ENCODE results near the gene NDUFB8. TPM values are rescaled to one million over a fixed set of nuclear protein-coding genes. Genes with fewer than 3 reads are reported as not detected.

Gene NDUFB8
- total RNA-seq, 1 donor from 2014 or later = 279 TPM

DNA sequence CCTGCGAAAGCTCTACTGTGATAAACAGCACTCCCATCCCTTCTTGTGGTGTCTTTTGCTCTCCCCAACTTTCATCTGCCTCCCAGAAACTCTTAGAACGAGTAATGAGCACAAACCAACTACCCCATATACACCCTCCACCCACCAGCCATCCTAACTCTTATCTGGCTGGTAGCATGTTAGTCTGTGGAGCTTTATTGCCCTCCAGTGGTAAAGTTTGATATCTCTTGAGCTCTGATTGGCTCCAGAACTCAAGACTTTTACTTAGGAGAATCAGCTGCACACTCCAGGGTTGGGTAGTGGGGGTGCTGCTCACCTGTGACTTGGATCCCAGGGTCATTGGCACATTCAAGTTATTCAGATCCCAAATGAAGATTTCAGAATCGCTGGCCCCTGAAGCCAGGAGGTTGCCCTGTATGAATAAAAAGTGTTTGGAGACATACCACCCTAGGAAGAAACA lies 20.9 kb downstream of the NDUFB8 start:
- intact Hi-C loops (cut with micrococcal nuclease) = loop anchor here (1.0 to 5.0 kb wide), 8 partner anchors 10 to 221 kb away; partner anchors contain the start of genes BLOC1S2 and HIF1AN

GRCh38 chr10:100508266-100508665 lies 21.4 kb downstream of the NDUFB8 start:
- intact Hi-C loops (cut with micrococcal nuclease) = loop anchor here (1.0 to 5.0 kb wide), 8 partner anchors 10 to 221 kb away; partner anchors contain the start of genes BLOC1S2 and HIF1AN

GRCh38 chr10:100507357-100507732 lies 22.3 kb downstream of the NDUFB8 start:
- intact Hi-C loops (cut with micrococcal nuclease) = loop anchor here (5.0 kb wide), 1 partner anchor 220 kb away; the partner anchor contains the start of gene BLOC1S2

- intact Hi-C loops (cut with micrococcal nuclease) = loop anchor here (5.0 kb wide), 1 partner anchor 219 kb away; the partner anchor contains the start of gene BLOC1S2
Observed at GRCh38 chr10:100506596-100507356, 22.9 kb downstream of the NDUFB8 start.

DNA sequence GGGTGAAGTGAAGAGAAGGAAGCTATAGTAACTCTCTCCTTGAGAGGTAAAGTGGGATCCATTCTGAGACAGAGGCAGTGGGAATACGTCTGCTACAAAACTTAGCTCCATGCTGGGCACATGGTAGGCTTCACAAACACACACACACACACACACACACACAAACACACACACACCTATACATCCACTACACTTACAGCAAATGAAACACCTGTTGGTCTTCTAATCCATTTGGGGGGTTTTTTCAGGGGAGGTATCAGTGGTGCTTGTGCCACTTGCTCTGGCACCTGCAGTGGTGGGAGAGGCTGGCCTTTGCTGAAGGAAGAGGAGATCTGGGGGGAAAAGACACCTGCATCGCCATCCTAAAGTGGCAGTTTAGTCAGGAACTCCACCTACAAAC lies 24.5 kb downstream of the NDUFB8 start:
- intact Hi-C loops (cut with micrococcal nuclease) = loop anchor here (5.0 kb wide), 1 partner anchor 218 kb away; the partner anchor contains the start of gene BLOC1S2

- intact Hi-C loops (cut with micrococcal nuclease) = no loop called here
Observed at GRCh38 chr10:100504096-100504495, 25.6 kb downstream of the NDUFB8 start.

GRCh38 chr10:100502926-100503494 lies 26.7 kb downstream of the NDUFB8 start:
- intact Hi-C loops (cut with micrococcal nuclease) = no loop called here

DNA sequence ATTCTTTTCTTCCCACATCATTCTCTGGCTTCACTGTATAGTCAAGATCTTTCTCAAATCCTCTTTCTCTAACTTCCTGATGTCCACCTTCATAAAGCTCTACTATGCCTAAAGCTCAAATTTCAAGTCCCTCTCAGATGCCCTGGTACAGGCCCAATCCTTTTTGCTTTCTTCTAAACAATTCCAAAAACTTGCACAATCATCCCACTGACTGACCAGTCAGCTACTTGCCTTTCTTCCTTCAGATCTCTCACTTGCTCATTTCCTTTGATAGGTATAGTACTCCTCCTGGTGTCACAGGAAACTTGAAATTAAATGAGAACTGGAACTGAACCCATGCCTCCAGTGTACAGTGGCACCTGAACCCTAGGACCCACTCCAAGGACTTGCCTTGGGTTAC lies 28.2 kb downstream of the NDUFB8 start:
- intact Hi-C loops (cut with micrococcal nuclease) = no loop called here

- intact Hi-C loops (cut with micrococcal nuclease) = loop anchor here (2.0 kb wide), 1 partner anchor 15 kb away; no protein-coding TSS in a partner anchor
Observed at GRCh38 chr10:100498059-100498458, 31.6 kb downstream of the NDUFB8 start.

GRCh38 chr10:100496567-100496966 lies 33.1 kb downstream of the NDUFB8 start:
- intact Hi-C loops (cut with micrococcal nuclease) = no loop called here

DNA sequence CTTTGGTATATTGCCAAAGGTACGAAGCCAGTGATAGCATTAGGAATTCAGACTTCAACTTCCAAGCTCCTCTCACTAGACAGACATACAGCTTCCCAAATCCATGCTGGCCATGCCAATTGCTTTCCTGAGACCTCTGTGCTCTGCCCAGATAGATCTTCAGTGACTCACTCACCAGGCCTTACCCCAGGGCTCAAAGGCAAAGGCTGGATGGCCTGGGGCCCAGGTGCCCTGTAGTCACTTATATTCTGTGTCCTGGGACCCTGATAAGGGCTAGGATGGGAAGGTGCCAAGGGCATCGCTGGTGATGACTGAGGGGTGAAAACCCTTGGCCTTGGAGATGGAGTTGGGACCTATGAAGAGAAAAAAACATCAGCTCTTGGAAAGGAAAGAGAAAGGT lies 39.1 kb downstream of the NDUFB8 start:
- intact Hi-C loops (cut with micrococcal nuclease) = no loop called here

DNA sequence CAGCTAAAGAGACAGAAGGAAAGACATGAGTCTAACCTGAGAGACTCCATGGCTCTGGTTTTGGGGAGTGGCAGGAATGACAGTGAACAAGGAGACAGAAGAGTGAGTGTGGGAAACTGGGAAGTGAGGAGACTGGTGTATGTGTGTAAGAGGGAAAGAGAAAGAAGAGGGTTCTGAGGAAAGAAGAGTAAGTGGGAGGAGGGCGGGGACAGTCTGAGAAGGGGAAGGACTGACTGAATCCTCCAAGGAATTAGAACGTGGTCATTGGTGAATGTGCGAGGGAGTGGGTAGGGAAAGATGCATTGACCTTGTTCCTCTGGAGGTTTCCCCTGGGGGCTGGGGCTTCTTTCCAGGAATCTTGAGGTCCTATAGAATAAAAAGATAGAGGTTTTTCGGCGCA lies 40.3 kb downstream of the NDUFB8 start:
- intact Hi-C loops (cut with micrococcal nuclease) = no loop called here

- intact Hi-C loops (cut with micrococcal nuclease) = no loop called here
Observed at GRCh38 chr10:100487529-100487928, 42.1 kb downstream of the NDUFB8 start.

DNA sequence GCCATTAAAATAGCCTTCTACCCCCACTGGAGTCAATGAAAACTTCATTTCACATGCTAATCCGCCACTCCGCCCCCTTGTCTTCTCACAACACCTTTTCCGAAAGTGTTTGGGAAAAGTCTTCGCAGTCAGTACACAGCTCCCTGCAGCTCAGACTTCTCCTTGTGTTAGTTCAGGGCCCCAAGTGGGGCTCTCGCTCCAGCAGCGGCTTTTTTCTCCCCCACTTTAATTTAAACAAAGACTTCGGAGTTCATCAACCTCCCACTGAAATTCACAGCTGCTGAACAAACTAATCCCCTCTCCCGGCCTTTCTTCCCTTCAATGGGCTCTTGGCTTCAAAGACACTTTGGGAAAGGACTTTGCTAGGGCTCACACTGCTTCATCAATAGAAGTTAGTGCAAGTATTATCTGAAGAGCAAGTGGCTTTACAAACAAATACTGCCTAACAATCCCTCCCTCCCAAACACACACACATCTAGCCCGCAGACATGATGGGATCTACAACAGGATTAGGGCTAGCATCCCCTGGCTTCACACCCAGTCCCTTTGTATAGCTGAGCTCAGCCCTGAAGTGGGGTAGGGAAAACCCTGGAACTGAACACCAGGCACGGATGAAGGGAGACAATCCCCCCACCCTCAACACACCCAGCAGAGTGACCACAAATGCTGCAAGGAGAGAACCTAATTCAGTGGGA lies 43.7 kb downstream of the NDUFB8 start:
- intact Hi-C loops (cut with micrococcal nuclease) = no loop called here

DNA sequence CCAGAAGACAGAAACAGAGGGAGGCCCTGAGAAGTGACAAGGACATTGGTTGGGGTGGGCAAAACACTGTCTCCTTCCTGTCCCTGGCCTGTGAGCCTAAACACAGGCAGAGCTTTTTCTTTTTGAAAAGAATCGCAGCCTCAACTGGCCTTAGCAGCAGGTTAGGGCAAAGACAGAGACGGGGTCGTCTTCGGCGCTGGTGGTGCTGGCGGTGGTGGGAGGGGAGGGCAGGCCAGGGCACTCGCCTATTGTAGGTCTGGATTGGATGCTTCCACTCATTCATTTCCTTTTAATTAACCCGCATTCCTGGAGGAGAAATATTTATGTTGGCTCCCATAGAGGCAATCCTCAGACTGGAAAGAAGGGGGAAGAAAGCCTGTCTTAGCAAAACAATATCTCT lies 44.3 kb downstream of the NDUFB8 start:
- intact Hi-C loops (cut with micrococcal nuclease) = no loop called here

DNA sequence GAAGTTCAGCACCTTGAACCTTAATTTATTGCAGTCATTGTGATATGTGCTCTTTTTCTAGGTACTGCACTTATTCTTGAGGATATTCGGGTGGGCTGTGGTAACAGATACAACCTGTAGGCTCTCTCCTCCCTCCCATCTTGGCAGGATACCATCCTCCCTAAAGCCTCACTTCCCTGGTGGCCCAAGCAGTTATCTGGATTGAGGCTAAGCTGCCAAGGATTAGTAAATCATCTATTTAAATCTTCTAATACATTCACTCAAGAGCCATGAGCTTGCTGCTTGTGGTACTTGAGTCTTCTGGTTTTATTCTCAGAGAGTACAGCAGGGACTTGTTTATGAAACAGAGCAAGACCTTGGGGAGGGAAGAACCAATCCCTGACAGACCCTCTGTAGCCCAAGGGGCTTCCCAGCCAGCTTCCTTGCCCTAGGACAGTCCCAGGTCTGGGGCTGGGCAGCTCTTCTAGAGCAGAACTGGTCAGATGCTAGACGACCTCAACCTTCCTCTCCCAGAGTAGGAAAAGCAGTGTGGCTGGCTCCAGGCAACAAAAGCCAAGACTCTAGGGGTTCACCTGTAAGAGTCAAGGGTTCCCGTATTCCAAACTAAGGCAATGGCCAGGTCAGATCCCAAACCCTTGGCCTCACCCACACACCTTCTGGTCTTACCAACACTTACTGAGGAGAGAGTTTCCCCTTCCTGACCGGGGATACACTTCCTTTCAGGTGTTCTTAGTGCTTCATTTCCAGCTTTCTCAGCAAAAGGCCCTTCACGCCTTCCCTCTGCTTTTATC lies 45.6 kb downstream of the NDUFB8 start:
- intact Hi-C loops (cut with micrococcal nuclease) = loop anchor here (2.0 kb wide), 1 partner anchor 15 kb away; no protein-coding TSS in a partner anchor

GRCh38 chr10:100482834-100483185 lies 46.9 kb downstream of the NDUFB8 start:
- intact Hi-C loops (cut with micrococcal nuclease) = loop anchor here (2.0 kb wide), 1 partner anchor 16 kb away; no protein-coding TSS in a partner anchor

DNA sequence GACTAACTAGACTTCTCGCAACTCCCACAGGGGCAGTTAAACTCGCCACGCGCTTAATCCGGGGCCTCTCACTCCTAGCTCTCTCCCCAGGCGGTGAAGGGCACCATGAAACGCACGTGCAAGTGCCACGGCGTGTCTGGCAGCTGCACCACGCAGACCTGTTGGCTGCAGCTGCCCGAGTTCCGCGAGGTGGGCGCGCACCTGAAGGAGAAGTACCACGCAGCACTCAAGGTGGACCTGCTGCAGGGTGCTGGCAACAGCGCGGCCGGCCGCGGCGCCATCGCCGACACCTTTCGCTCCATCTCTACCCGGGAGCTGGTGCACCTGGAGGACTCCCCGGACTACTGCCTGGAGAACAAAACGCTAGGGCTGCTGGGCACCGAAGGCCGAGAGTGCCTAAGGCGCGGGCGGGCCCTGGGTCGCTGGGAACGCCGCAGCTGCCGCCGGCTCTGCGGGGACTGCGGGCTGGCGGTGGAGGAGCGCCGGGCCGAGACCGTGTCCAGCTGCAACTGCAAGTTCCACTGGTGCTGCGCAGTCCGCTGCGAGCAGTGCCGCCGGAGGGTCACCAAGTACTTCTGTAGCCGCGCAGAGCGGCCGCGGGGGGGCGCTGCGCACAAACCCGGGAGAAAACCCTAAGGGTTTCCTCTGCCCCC lies 47.4 kb downstream of the NDUFB8 start:
- intact Hi-C loops (cut with micrococcal nuclease) = loop anchor here (2.0 kb wide), 1 partner anchor 16 kb away; no protein-coding TSS in a partner anchor

DNA sequence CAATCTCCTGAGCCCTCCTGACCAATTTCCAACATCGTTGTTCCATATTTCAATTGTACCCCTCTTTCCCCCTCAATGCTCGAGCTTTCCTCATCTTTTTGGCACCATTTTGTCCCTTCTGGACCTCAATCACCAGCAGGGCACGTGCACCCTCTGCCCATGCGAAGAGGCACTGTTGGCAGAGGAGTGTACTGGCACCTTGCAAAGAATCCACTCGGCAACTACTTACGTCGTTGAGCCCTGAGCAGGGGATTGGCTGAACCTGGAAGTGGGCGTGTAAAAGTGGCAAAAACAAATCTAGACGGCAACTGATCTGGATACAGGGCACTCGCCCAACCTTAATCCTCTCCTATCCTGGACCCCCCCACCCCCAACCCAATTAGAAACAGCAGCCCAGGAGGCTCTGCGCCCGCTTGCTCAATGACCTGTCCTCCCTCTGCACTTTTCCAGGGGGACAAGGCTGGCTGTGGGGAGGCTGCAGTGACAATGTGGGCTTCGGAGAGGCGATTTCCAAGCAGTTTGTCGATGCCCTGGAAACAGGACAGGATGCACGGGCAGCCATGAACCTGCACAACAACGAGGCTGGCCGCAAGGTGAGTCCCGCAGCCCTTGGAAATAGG lies 48.1 kb downstream of the NDUFB8 start:
- intact Hi-C loops (cut with micrococcal nuclease) = loop anchor here (1.0 to 2.0 kb wide), 3 partner anchors 17 to 37 kb away; no protein-coding TSS in a partner anchor

GRCh38 chr10:100480002-100480401 lies 49.7 kb downstream of the NDUFB8 start:
- intact Hi-C loops (cut with micrococcal nuclease) = no loop called here

Measured in T-helper 2 cell treated with Interferon-gamma antibody and Interleukin-4, amounts not matched to agents 100 ng/mL and 5 ng/mL, for 36 hours (primary cell).